Amniotic epithelial cell (primary cell): ENCODE data around the gene CREM.
A peak's percentile ranks its signal among the peaks of the same experiment; 100 is the strongest.
"Not testable (repeated sequence)": the region's sequence is repeated elsewhere in the genome, so short reads cannot be mapped to it uniquely, and the experiment has no call there.

Source experiments
- DNase-seq: peaks from one replicate; pipeline ENCODE4 v3.0.0-alpha.2; 2010; ENCODE audit warnings: low read depth

CREM gene

GRCh38 chr10:35194906-35195305 is 68.3 kb downstream of the CREM start:
- peak; percentile 64 for DNase-seq

GRCh38 chr10:35195361-35196306 is 69.0 kb downstream of the CREM start:
- peak; percentile 97 for DNase-seq

- no peak for DNase-seq
Measured at GRCh38 chr10:35200487-35200886, 73.8 kb downstream of the CREM start.

- no peak for DNase-seq
Measured at GRCh38 chr10:35201234-35201633, 74.6 kb downstream of the CREM start.

- no peak for DNase-seq
Measured at GRCh38 chr10:35202050-35202449, 75.4 kb downstream of the CREM start.

- DNase-seq: no peak
Measured at GRCh38 chr10:35203745-35204144, 77.1 kb downstream of the CREM start.

- peak; percentile 29 for DNase-seq
Measured at GRCh38 chr10:35204650-35205319, 78.1 kb downstream of the CREM start.

GRCh38 chr10:35206274-35206673 is 79.6 kb downstream of the CREM start:
- DNase-seq: no peak

GRCh38 chr10:35208536-35208935 is 81.9 kb downstream of the CREM start:
- no peak for DNase-seq

- no peak for DNase-seq
Measured at GRCh38 chr10:35208949-35209613, 82.4 kb downstream of the CREM start.

GRCh38 chr10:35210961-35211360 is 84.3 kb downstream of the CREM start:
- no peak for DNase-seq

- no peak for DNase-seq
Measured at GRCh38 chr10:35211390-35211789, 84.7 kb downstream of the CREM start.

- no peak for DNase-seq
Measured at GRCh38 chr10:35212856-35213255, 86.2 kb downstream of the CREM start.

- no peak for DNase-seq
Measured at GRCh38 chr10:35213699-35214098, 87.1 kb downstream of the CREM start.

- no peak for DNase-seq
Measured at GRCh38 chr10:35214607-35215020, 88.0 kb downstream of the CREM start.

GRCh38 chr10:35215107-35215506 is 88.5 kb downstream of the CREM start:
- DNase-seq: no peak

GRCh38 chr10:35216303-35216905 is 89.8 kb downstream of the CREM start:
- DNase-seq: no peak

- DNase-seq: not testable (repeated sequence)
Measured at GRCh38 chr10:35216956-35217355, 90.3 kb downstream of the CREM start.

GRCh38 chr10:35217455-35217854 is 90.8 kb downstream of the CREM start:
- no peak for DNase-seq

- peak; percentile 85 for DNase-seq
Measured at GRCh38 chr10:35218339-35218955, 91.8 kb downstream of the CREM start.

GRCh38 chr10:35219292-35219691 is 92.6 kb downstream of the CREM start:
- DNase-seq: no peak
